OCI-LY3 (cell line): ENCODE measurements around the gene RGS21.

Source experiments
- H2AFZ ChIP-seq: fragments of 200-600, 300-600 bp; shearing (Covaris generic); 2 replicates; pipeline ENCODE4 v1.6.0; 2014; ENCODE audit warnings: antibody characterized with exemption, low read depth, low read length
- H3K27ac ChIP-seq: fragments of 200-600, 300-600 bp; sonication (generic); 2 replicates; pipeline ENCODE4 v1.5.1; 2014; ENCODE audit warnings: mild to moderate bottlenecking, low read length, moderate library complexity, mixed read lengths
- H3K27me3 ChIP-seq: fragments of 200-600, 300-600 bp; sonication (generic); 2 replicates; pipeline ENCODE4 v1.6.1; 2014; ENCODE audit warnings: low read depth, low read length, mixed read lengths
- H3K36me3 ChIP-seq: fragments of 200-600, 300-600 bp; sonication (generic); replicated peaks from 2 replicates; pipeline ENCODE3; 2014; ENCODE audit warnings: low read depth, low read length, mixed read lengths
- H3K4me1 ChIP-seq: fragments of 300-600, 200-600 bp; sonication (generic); 2 replicates; pipeline ENCODE4 v1.6.1; 2014; ENCODE audit warnings: low read length, mixed read lengths
- H3K4me2 ChIP-seq: fragments of 200-600, 300-600 bp; sonication (generic); 2 replicates; pipeline ENCODE4 v1.6.1; 2014; ENCODE audit warnings: low read length, mixed read lengths
- H3K4me3 ChIP-seq: fragments of 300-600, 200-600 bp; sonication (generic); 2 replicates; pipeline ENCODE4 v1.5.1; 2014; ENCODE audit warnings: antibody characterized with exemption, mild to moderate bottlenecking, low read length, moderate library complexity
- H3K79me2 ChIP-seq: fragments of 300-600, 200-600 bp; shearing (Covaris generic); 2 replicates; pipeline ENCODE4 v1.6.1; 2014; ENCODE audit warnings: mild to moderate bottlenecking, low read length, mixed read lengths
- H3K9ac ChIP-seq: fragments of 300-600, 200-600 bp; shearing (Covaris generic); 2 replicates; pipeline ENCODE4 v1.6.0; 2014; ENCODE audit warnings: mild to moderate bottlenecking, low read length, moderate library complexity
- H3K9me3 ChIP-seq: fragments of 200-600, 300-600 bp; shearing (Covaris generic); 2 replicates; pipeline ENCODE4 v1.6.1; 2014; ENCODE audit warnings: low read length, mixed read lengths; ENCODE audit not compliant: insufficient read depth
- H4K20me1 ChIP-seq: fragments of 200-600, 300-600 bp; sonication (generic); 2 replicates; pipeline ENCODE4 v1.6.1; 2016; ENCODE audit warnings: low read length, mixed read lengths; ENCODE audit not compliant: insufficient read depth
- CTCF ChIP-seq: fragments of 200-600, 300-600 bp; sonication (generic); IDR thresholded peaks from 2 replicates; pipeline ENCODE4 v1.5.1; 2014; ENCODE audit warnings: antibody characterized with exemption, low read length, low read depth
- EZH2phosphoT487 ChIP-seq: fragments of 200-600 bp; shearing (Covaris generic); IDR thresholded peaks from 2 replicates; pipeline ENCODE4 v1.6.1; 2018; ENCODE audit warnings: antibody characterized with exemption, mixed run types, low read depth

Gene RGS21

GRCh38 chr1:192395895-192396294 lies 79.1 kb downstream of the RGS21 start:
- no peaks in the 10 kb centered on the region for H3K27me3 ChIP-seq
- H3K36me3 ChIP-seq: no peaks in the 10 kb centered on the region

DNA sequence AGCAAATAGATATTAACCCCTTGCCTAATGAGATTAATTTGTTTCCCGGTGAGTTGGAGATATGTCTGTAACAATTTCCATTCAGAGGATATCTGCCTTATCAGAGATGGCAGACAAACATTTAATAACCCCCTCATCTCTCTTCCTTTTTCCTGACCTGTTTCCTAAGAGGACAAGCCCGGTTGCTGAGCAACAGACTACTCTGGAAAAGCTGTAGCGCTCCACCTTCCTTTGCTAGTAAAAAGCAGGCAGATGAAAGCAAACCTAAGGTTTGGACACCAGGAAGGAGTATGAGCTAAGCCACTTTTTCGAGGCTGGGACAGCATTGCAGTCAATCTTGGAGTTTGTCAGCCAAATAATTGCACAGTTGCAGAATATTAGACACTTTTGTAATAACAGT lies 82.4 kb downstream of the RGS21 start:
- Histone ChIP-seq H3K9ac (no peak overlapping the region), H3K4me2 (no peak overlapping the region), H3K4me3 (no peak overlapping the region), H3K9me3 (no peaks in the 10 kb centered on the region), H3K27me3 (no peaks in the 10 kb centered on the region), H3K27ac (no peak overlapping the region), H3K36me3 (no peaks in the 10 kb centered on the region), H4K20me1 (no peaks in the 10 kb centered on the region), H2AFZ (no peak overlapping the region), H3K4me1 (no peaks in the 10 kb centered on the region), H3K79me2 (no peaks in the 10 kb centered on the region)
- TF ChIP-seq EZH2phosphoT487 (no peak), CTCF (no peak)

More at GRCh38 chr1:192395895-192396294, 79.1 kb downstream of the RGS21 start:
- Histone ChIP-seq H2AFZ (no peak overlapping the region), H3K9me3 (no peaks in the 10 kb centered on the region), H3K27ac (no peak overlapping the region), H3K4me3 (no peak overlapping the region), H3K79me2 (no peaks in the 10 kb centered on the region), H3K9ac (no peak overlapping the region), H4K20me1 (no peaks in the 10 kb centered on the region), H3K4me2 (no peak overlapping the region), H3K4me1 (no peaks in the 10 kb centered on the region)
- TF ChIP-seq EZH2phosphoT487 (no peak), CTCF (no peak)

GRCh38 chr1:192401825-192402224 lies 85.0 kb downstream of the RGS21 start:
- Histone ChIP-seq H2AFZ (no peak overlapping the region), H3K36me3 (no peaks in the 10 kb centered on the region), H3K4me3 (no peak overlapping the region), H3K9ac (no peak overlapping the region), H3K79me2 (no peaks in the 10 kb centered on the region), H3K27me3 (no peaks in the 10 kb centered on the region), H3K4me1 (no peaks in the 10 kb centered on the region), H3K27ac (no peak overlapping the region), H4K20me1 (no peaks in the 10 kb centered on the region), H3K4me2 (peak overlapping the region; percentile 10; the same call in 1 of the 2 replicates), H3K9me3 (no peaks in the 10 kb centered on the region)
- no peak for TF ChIP-seq CTCF
- no peak for TF ChIP-seq EZH2phosphoT487

GRCh38 chr1:192402571-192402970 lies 85.8 kb downstream of the RGS21 start:
- H4K20me1 ChIP-seq: no peaks in the 10 kb centered on the region
- no peaks in the 10 kb centered on the region for H3K27me3 ChIP-seq
- no peak overlapping the region for H2AFZ ChIP-seq
- H3K4me2 ChIP-seq: no peak overlapping the region
- no peaks in the 10 kb centered on the region for H3K79me2 ChIP-seq
- no peak overlapping the region for H3K4me3 ChIP-seq
- H3K4me1 ChIP-seq: no peaks in the 10 kb centered on the region
- H3K27ac ChIP-seq: no peak overlapping the region
- TF ChIP-seq CTCF (no peak), EZH2phosphoT487 (no peak)
- H3K9me3 ChIP-seq: no peaks in the 10 kb centered on the region
- H3K9ac ChIP-seq: no peak overlapping the region
- no peaks in the 10 kb centered on the region for H3K36me3 ChIP-seq
